ENCODE results near the gene KIF26A. TPM values are rescaled to one million over a fixed set of nuclear protein-coding genes. Genes with fewer than 3 reads are reported as not detected.

Gene KIF26A
- total and polyA plus RNA-seq, 2 of the 13 experiments (the other 11 are each of a cell fraction or from before 2014, with no cell fraction given): not detected

DNA sequence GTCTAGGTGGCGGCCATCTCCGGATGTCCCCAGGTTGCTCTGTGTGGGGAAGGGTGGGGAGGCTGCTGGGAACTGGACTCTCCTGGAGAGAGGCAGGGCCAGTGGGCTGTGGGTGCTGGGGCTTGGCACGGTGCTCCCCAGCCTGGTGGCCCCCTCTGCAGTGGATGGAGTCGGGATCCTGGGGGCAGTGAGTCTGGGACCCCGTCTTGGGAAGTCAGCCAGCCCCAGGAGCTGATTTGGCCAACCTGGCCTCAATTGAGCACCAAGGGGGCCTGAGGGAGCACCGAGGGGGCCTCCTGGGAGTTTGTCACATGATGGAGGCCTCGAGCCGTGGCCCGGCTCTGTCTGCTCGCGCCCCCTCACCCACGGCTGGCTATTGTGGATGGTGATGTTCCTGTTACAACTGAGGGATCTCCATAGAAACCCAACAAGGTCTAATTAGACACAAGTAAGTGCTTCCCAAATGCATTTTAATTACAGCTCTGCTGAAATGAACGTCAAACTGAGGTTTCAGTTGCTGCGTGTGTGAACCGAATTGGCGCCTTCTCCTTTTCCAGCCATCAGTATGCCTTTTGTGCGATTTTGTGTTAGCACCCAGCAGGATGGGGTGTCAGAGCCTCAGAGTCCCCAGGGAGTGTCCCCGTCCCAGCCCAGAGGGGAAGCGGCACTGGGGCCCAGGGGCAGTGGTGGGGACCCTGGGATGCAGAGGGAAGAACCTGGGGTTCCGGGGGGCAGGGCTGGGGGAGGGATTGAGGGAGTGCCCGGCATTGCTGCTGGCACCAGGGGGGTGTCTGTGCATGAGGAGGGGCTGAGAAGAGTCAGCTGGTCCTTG lies 71.8 kb downstream of the KIF26A start:
- no peaks in the 10 kb centered on the region for H3K9me3 ChIP-seq (ENCODE audit: low read length)
- H3K27me3 ChIP-seq (ENCODE audit: control insufficient read depth in 1 of 2, insufficient read depth in 2 of 2, low read length in 2 of 2): peaks cover 3 to 30% of the 10 kb centered on the region in 2 experiments; a peak in 4 of 5 replicates
- BruUV-seq (replicated peaks): no TSS peak
- no peak for FAIRE-seq
- 42% methylated on average over 8 of the region's 21 CpGs for WGBS (ENCODE audit: low lambda C conversion rate)
- intact Hi-C loops (cut with micrococcal nuclease; ENCODE audit: unreplicated experiment) (no loop called here), in situ Hi-C loops (cut with HindIII; ENCODE audit: extremely low pct_ligation_motif_present, low pct_unique_long_range_greater_than_20kb) (no loop called here)
- ATAC-seq: no peak
- H2AFZ ChIP-seq (ENCODE audit: low read length): no peak overlapping the region
- POLR2A ChIA-PET: no interaction called here
- H3K79me2 ChIP-seq (ENCODE audit: insufficient read depth, low read length): no peaks in the 10 kb centered on the region
- H3K4me2 ChIP-seq (ENCODE audit: low read depth, low read length): no peak overlapping the region
- no peak overlapping the region for H3K4me3 ChIP-seq (replicated peaks in 1 of 3; ENCODE audit: insufficient read depth in 1 of 3, low read depth in 2 of 3, low read length in 3 of 3)
- H3K27ac ChIP-seq (ENCODE audit: extremely low read length, insufficient read depth, low read length): no peak overlapping the region
- no peak for DNase-seq (ENCODE audit: low spot score)
- CTCF ChIA-PET (ENCODE audit: low intra/inter-chr PET ratio, low total read pairs): no interaction called here
- no peaks in the 10 kb centered on the region for H4K20me1 ChIP-seq (ENCODE audit: insufficient read depth, low read length)
- TF ChIP-seq, protein P1, sequence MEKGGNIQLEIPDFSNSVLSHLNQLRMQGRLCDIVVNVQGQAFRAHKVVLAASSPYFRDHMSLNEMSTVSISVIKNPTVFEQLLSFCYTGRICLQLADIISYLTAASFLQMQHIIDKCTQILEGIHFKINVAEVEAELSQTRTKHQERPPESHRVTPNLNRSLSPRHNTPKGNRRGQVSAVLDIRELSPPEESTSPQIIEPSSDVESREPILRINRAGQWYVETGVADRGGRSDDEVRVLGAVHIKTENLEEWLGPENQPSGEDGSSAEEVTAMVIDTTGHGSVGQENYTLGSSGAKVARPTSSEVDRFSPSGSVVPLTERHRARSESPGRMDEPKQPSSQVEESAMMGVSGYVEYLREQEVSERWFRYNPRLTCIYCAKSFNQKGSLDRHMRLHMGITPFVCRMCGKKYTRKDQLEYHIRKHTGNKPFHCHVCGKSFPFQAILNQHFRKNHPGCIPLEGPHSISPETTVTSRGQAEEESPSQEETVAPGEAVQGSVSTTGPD (CRISPR knock-in tag; IDR thresholded peaks at IDR 0.05): no peak
- TF ChIP-seq PHF20 (CRISPR knock-in tag; IDR thresholded peaks at IDR 0.05) (no peak), HOXA9 (CRISPR knock-in tag; IDR thresholded peaks at IDR 0.05; ENCODE audit: borderline replicate concordance) (no peak), ZFP1 (CRISPR knock-in tag; IDR thresholded peaks at IDR 0.05) (no peak), ZNF235 (CRISPR knock-in tag; IDR thresholded peaks at IDR 0.05; ENCODE audit: borderline replicate concordance) (no peak), HNRNPUL1 (IDR thresholded peaks at IDR 0.05; ENCODE audit: low read depth, low read length) (no peak)
- TF ChIP-seq, protein P2, sequence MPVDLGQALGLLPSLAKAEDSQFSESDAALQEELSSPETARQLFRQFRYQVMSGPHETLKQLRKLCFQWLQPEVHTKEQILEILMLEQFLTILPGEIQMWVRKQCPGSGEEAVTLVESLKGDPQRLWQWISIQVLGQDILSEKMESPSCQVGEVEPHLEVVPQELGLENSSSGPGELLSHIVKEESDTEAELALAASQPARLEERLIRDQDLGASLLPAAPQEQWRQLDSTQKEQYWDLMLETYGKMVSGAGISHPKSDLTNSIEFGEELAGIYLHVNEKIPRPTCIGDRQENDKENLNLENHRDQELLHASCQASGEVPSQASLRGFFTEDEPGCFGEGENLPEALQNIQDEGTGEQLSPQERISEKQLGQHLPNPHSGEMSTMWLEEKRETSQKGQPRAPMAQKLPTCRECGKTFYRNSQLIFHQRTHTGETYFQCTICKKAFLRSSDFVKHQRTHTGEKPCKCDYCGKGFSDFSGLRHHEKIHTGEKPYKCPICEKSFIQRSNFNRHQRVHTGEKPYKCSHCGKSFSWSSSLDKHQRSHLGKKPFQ (CRISPR knock-in tag; IDR thresholded peaks at IDR 0.05; ENCODE audit: insufficient replicate concordance): no peak
- TF ChIP-seq, protein P3, sequence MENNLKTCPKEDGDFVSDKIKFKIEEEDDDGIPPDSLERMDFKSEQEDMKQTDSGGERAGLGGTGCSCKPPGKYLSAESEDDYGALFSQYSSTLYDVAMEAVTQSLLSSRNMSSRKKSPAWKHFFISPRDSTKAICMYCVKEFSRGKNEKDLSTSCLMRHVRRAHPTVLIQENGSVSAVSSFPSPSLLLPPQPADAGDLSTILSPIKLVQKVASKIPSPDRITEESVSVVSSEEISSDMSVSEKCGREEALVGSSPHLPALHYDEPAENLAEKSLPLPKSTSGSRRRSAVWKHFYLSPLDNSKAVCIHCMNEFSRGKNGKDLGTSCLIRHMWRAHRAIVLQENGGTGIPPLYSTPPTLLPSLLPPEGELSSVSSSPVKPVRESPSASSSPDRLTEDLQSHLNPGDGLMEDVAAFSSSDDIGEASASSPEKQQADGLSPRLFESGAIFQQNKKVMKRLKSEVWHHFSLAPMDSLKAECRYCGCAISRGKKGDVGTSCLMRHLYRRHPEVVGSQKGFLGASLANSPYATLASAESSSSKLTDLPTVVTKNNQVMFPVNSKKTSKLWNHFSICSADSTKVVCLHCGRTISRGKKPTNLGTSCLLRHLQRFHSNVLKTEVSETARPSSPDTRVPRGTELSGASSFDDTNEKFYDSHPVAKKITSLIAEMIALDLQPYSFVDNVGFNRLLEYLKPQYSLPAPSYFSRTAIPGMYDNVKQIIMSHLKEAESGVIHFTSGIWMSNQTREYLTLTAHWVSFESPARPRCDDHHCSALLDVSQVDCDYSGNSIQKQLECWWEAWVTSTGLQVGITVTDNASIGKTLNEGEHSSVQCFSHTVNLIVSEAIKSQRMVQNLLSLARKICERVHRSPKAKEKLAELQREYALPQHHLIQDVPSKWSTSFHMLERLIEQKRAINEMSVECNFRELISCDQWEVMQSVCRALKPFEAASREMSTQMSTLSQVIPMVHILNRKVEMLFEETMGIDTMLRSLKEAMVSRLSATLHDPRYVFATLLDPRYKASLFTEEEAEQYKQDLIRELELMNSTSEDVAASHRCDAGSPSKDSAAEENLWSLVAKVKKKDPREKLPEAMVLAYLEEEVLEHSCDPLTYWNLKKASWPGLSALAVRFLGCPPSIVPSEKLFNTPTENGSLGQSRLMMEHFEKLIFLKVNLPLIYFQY (CRISPR knock-in tag; IDR thresholded peaks at IDR 0.05; ENCODE audit: borderline replicate concordance): no peak
- TF ChIP-seq, protein P4, sequence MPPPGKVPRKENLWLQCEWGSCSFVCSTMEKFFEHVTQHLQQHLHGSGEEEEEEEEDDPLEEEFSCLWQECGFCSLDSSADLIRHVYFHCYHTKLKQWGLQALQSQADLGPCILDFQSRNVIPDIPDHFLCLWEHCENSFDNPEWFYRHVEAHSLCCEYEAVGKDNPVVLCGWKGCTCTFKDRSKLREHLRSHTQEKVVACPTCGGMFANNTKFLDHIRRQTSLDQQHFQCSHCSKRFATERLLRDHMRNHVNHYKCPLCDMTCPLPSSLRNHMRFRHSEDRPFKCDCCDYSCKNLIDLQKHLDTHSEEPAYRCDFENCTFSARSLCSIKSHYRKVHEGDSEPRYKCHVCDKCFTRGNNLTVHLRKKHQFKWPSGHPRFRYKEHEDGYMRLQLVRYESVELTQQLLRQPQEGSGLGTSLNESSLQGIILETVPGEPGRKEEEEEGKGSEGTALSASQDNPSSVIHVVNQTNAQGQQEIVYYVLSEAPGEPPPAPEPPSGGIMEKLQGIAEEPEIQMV (CRISPR knock-in tag; IDR thresholded peaks at IDR 0.05; ENCODE audit: low read depth): no peak
- H3K4me1 ChIP-seq (ENCODE audit: insufficient read depth, low read length): peaks cover 11% of the 10 kb centered on the region
- no peaks in the 10 kb centered on the region for H3K36me3 ChIP-seq (replicated peaks in 1 of 2; ENCODE audit: control insufficient read depth in 1 of 2, insufficient read depth in 2 of 2, low read length in 2 of 2)
- H3K9ac ChIP-seq (ENCODE audit: insufficient read depth, low read depth, low read length): no peak overlapping the region

All from HepG2 (cell line).